LoVo (cell line): ENCODE measurements around the gene MPI.
A peak's percentile ranks its signal among the peaks of the same experiment; 100 is the strongest.

ENCODE experiments used
- DNase-seq: peaks from one replicate; pipeline ENCODE4 v3.0.0-alpha.2; 2016; ENCODE audit warnings: low spot score

The MPI gene

GRCh38 chr15:74889883-74890664 is at the start of gene MPI:
Gene MPI, plus strand, starts transcription at chr15:74890042. Its CDS starts 32 bp downstream, at chr15:74890074.
- peak; percentile 91 for DNase-seq

GRCh38 chr15:74840851-74841775 is 48.7 kb upstream of the MPI start:
- DNase-seq: no peak

- no peak for DNase-seq
Observed at GRCh38 chr15:74841891-74842373, 47.9 kb upstream of the MPI start.

GRCh38 chr15:74842581-74843444 is 47.0 kb upstream of the MPI start, which contains the start of gene ULK3:
Gene ULK3, minus strand, starts transcription at chr15:74843156. Its CDS starts 51 bp downstream, at chr15:74843105.
- peak; percentile 95 for DNase-seq

GRCh38 chr15:74843445-74843828 is 46.4 kb upstream of the MPI start:
- DNase-seq: no peak

- DNase-seq: no peak
Observed at GRCh38 chr15:74843891-74844299, 45.9 kb upstream of the MPI start.

- no peak for DNase-seq
Observed at GRCh38 chr15:74844319-74845207, 45.3 kb upstream of the MPI start.

- DNase-seq: no peak
Observed at GRCh38 chr15:74845208-74845568, 44.7 kb upstream of the MPI start.

- DNase-seq: no peak
Observed at GRCh38 chr15:74845581-74845980, 44.3 kb upstream of the MPI start.

GRCh38 chr15:74847432-74847831 is 42.4 kb upstream of the MPI start:
- DNase-seq: no peak

- no peak for DNase-seq
Observed at GRCh38 chr15:74850393-74850792, 39.4 kb upstream of the MPI start.

GRCh38 chr15:74851960-74852359 is 37.9 kb upstream of the MPI start:
- DNase-seq: no peak

GRCh38 chr15:74854453-74855022 is 35.3 kb upstream of the MPI start:
- no peak for DNase-seq

- DNase-seq: no peak
Observed at GRCh38 chr15:74855857-74856256, 34.0 kb upstream of the MPI start.

GRCh38 chr15:74856537-74856936 is 33.3 kb upstream of the MPI start:
- no peak for DNase-seq

- DNase-seq: no peak
Observed at GRCh38 chr15:74857082-74857655, 32.7 kb upstream of the MPI start.

- no peak for DNase-seq
Observed at GRCh38 chr15:74857671-74858368, 32.0 kb upstream of the MPI start.

- no peak for DNase-seq
Observed at GRCh38 chr15:74858369-74858740, 31.5 kb upstream of the MPI start.

- no peak for DNase-seq
Observed at GRCh38 chr15:74863239-74864056, 26.4 kb upstream of the MPI start.
